Fibroblast of peridontal ligament (primary cell): Measurements from ENCODE around the gene IFI27L2.

Source experiments
- DNase-seq: peaks from one replicate; pipeline ENCODE4 v3.0.0-alpha.2; 2010; ENCODE audit errors: extremely low read depth

The IFI27L2 gene

GRCh38 chr14:94101748-94102147 is 27.7 kb downstream of the IFI27L2 start:
- no peak for DNase-seq

GRCh38 chr14:94100847-94101246 is 28.6 kb downstream of the IFI27L2 start:
- DNase-seq: peak; percentile 80

GRCh38 chr14:94099006-94099405 is 30.4 kb downstream of the IFI27L2 start:
- no peak for DNase-seq

- peak; percentile 88 for DNase-seq
Measured at GRCh38 chr14:94098326-94098992, 30.9 kb downstream of the IFI27L2 start.

- DNase-seq: peak; percentile 23
Measured at GRCh38 chr14:94097091-94097490, 32.3 kb downstream of the IFI27L2 start.

- no peak for DNase-seq
Measured at GRCh38 chr14:94093418-94093817, 36.0 kb downstream of the IFI27L2 start.

GRCh38 chr14:94089479-94089878 is 39.9 kb downstream of the IFI27L2 start:
- no peak for DNase-seq

GRCh38 chr14:94088516-94088915 is 40.9 kb downstream of the IFI27L2 start:
- no peak for DNase-seq

- DNase-seq: no peak
Measured at GRCh38 chr14:94087891-94088290, 41.5 kb downstream of the IFI27L2 start.

- DNase-seq: no peak
Measured at GRCh38 chr14:94081386-94081820, 48.0 kb downstream of the IFI27L2 start.

- peak; percentile 92 for DNase-seq
Measured at GRCh38 chr14:94080621-94081385, 48.6 kb downstream of the IFI27L2 start, which contains the start of the genes DDX24 and IFI27L1. DDX24 (minus strand) TSS chr14:94081202; CDS start chr14:94079742, 1,460 bp downstream. IFI27L1 (plus strand) TSS chr14:94081310; CDS start chr14:94096938, 15,628 bp downstream.

GRCh38 chr14:94079891-94080620 is 49.3 kb downstream of the IFI27L2 start:
- DNase-seq: peak; percentile 49

- DNase-seq: no peak
Measured at GRCh38 chr14:94077823-94078222, 51.6 kb downstream of the IFI27L2 start.
